K562 (cell line): Measurements from ENCODE around the gene TMC2. TPM values are rescaled to one million over a fixed set of nuclear protein-coding genes. Genes with fewer than 3 reads are reported as not detected.

ENCODE experiments used
- CTBP1 ChIP-seq: fragments of 450-650 bp; IDR thresholded peaks from 2 replicates; pipeline ENCODE4 v1.6.1; 2016; ENCODE audit warnings: borderline replicate concordance
- EHMT2 ChIP-seq: fragments of 450-650 bp; IDR thresholded peaks from 2 replicates; pipeline ENCODE4 v1.6.1; 2018; ENCODE audit warnings: antibody characterized with exemption
- LCOR ChIP-seq: sonication (generic); formaldehyde crosslinking; IDR thresholded peaks from 2 replicates; pipeline ENCODE4 v1.8.0; 2022; ENCODE audit warnings: mild to moderate bottlenecking, missing genetic modification reagents
- MCM5 ChIP-seq: fragments of 450-650 bp; IDR thresholded peaks from 2 replicates; pipeline ENCODE4 v1.6.1; 2016; ENCODE audit warnings: low read depth
- NCOR1 ChIP-seq: fragments of 450-650 bp; IDR thresholded peaks from 2 replicates; pipeline ENCODE4 v1.6.1; 2016; ENCODE audit warnings: mild to moderate bottlenecking, moderate library complexity
- POLR3A ChIP-seq: IDR thresholded peaks from 2 replicates; pipeline ENCODE4 v1.6.1; 2011; ENCODE audit warnings: borderline replicate concordance, mild to moderate bottlenecking, moderate library complexity; ENCODE audit not compliant: insufficient read length, insufficient read depth; ENCODE audit errors: extremely low read depth
- PYGO2 ChIP-seq: fragments of 450-650 bp; IDR thresholded peaks from 2 replicates; pipeline ENCODE4 v1.6.1; 2016; ENCODE audit warnings: mild to moderate bottlenecking, missing genetic modification characterization, moderate library complexity, missing compliant biosample characterization
- SIN3A ChIP-seq, 2 experiments: fragments of 150-350 bp in 1 of 2; IDR thresholded peaks; 2 replicates each; pipeline ENCODE4 v1.6.1; 2011 to 2016; ENCODE audit warnings: borderline replicate concordance in 2 of 2, low read depth in 2 of 2, low read length in 2 of 2, mild to moderate bottlenecking in 2 of 2, moderate library complexity in 2 of 2; ENCODE audit not compliant: control insufficient read depth in 1 of 2
- TBP ChIP-seq: optimal IDR thresholded peaks from 2 replicates; pipeline ENCODE3; 2011; ENCODE audit warnings: low read depth, low read length, improper control_type of control experiment
- TRIM28 ChIP-seq: fragments of 450-650 bp; IDR thresholded peaks from 2 replicates; pipeline ENCODE4 v1.6.1; 2017
- ZC3H4 ChIP-seq: sonication (generic); formaldehyde crosslinking; IDR thresholded peaks from 2 replicates; pipeline ENCODE4 v1.9.0; 2021; ENCODE audit warnings: missing genetic modification reagents, borderline replicate concordance
- ZNF174 ChIP-seq: fragments of 250-450 bp; sonication (Bioruptor Pico); IDR thresholded peaks from 2 replicates; pipeline ENCODE4 v1.4.0; 2020; ENCODE audit warnings: mild to moderate bottlenecking
- ZNF175 ChIP-seq: fragments of 200-800 bp; sonication (Bioruptor generic); IDR thresholded peaks from 2 replicates; pipeline ENCODE4 v1.6.1; 2016; ENCODE audit warnings: low read depth, mild to moderate bottlenecking, missing genetic modification characterization, missing compliant biosample characterization
- ZNF431 ChIP-seq: sonication (generic); formaldehyde crosslinking; IDR thresholded peaks from 2 replicates; pipeline ENCODE4 v1.8.0; 2022; ENCODE audit warnings: mild to moderate bottlenecking, missing genetic modification reagents
- polyA plus RNA-seq, 8 experiments: library from polyadenylated mRNA; depleted of rRNA in 4 of 8; stranded (reverse) in 5 of 8; unstranded in 3 of 8; fragments of >200 nt; fragmentation: Nextera tagmentation in 2 of 8; fragmentation: Illumina TruSeq in 1 of 8; extraction: Ambion mirVana in 2 of 8; extraction: Trizol in 1 of 8; gene quantifications; 2 replicates each; pipeline versions ENCODE4 v1.2.1 to v1.2.3, GENCODE V29; 2011 to 2014; ENCODE audit warnings: inconsistent platforms in 1 of 8, missing spikeins in 1 of 8
- total RNA-seq, 7 experiments: library from RNA; depleted of rRNA in 6 of 7; stranded (reverse); fragments of >200 nt in 6 of 7; fragmentation: Illumina TruSeq in 2 of 7; extraction: Trizol in 2 of 7; gene quantifications; 2 replicates each; pipeline versions ENCODE4 v1.2.1 to v1.2.3, GENCODE V29; 2011 to 2021; ENCODE audit warnings: low replicate concordance in 1 of 7
- TF ChIP-seq, protein P1 (sequence below): fragments of 450-650 bp; IDR thresholded peaks from 2 replicates; pipeline ENCODE4 v1.6.1; 2016; ENCODE audit warnings: low read depth, mild to moderate bottlenecking, moderate library complexity
- TF ChIP-seq, protein P2 (sequence below): IDR thresholded peaks from 3 replicates; pipeline ENCODE4 v1.6.1; 2011; ENCODE audit warnings: borderline replicate concordance, mild to moderate bottlenecking, moderate library complexity; ENCODE audit not compliant: insufficient read length; ENCODE audit errors: extremely low read depth
- TF ChIP-seq, protein P3 (sequence below): fragments of 450-650 bp; IDR thresholded peaks from 2 replicates; pipeline ENCODE4 v1.6.1; 2016; ENCODE audit warnings: borderline replicate concordance
- TF ChIP-seq, protein P4 (sequence below): fragments of 250-450 bp; sonication (Bioruptor Pico); IDR thresholded peaks from 2 replicates; pipeline ENCODE4 v1.8.0; 2021; ENCODE audit warnings: mild to moderate bottlenecking, moderate library complexity
- TF ChIP-seq, protein P5 (sequence below), 3 experiments: fragments of 200-800 bp in 1 of 3; sonication (Bioruptor generic) in 1 of 3; sonication (generic) in 1 of 3; formaldehyde crosslinking in 1 of 3; IDR thresholded peaks; 2 replicates each; pipeline versions ENCODE4 v1.6.1 to v1.8.0; 2016 to 2022; ENCODE audit warnings: mild to moderate bottlenecking in 2 of 3, missing compliant biosample characterization in 2 of 3, missing genetic modification characterization in 2 of 3, missing genetic modification reagents in 1 of 3

Gene TMC2
- total and polyA plus RNA-seq, 9 of the 15 experiments (the other 6 are each of a cell fraction or from before 2014, with no cell fraction given) = not detected

DNA sequence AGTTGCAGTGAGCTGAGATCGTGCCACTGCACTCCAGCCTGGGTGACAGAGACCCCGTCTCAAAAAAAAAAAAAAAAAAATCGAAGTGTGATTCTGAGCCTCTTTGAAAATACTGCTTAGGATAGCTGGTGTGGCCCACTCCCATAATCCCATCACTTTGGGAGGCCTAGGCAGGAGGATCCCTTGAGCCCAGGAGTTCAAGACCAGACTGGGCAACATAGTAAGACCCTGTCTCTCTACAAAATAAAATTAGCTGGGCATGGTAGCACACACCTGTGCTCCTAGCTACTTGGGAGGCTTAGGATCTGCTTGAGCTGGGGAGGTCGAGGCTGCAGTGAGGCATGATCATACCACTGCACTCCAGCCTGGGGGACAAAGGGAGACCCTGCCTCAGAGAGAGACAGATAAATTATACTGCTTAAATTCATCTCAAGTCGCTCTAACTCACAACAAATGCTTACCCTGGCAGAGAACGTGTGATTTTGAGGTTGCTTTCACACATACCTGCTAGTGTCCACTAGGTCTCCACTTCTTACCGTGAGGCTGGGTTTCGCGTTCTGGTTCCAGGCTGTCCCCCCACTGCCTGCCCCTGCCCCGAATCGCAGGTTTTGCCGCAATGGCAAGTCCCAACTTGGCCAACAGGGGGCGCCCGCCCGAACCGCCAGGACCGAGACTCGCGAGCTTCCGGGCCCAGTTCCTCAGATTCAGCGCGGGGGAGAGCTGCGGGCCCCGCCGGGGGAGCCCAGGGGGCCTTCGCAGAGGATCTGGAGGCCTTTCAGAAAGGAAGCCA lies 12.3 kb upstream of the TMC2 start (continued):
- TF ChIP-seq, protein P1, sequence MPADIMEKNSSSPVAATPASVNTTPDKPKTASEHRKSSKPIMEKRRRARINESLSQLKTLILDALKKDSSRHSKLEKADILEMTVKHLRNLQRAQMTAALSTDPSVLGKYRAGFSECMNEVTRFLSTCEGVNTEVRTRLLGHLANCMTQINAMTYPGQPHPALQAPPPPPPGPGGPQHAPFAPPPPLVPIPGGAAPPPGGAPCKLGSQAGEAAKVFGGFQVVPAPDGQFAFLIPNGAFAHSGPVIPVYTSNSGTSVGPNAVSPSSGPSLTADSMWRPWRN = no peak
- TF ChIP-seq ZC3H4 (CRISPR knock-in tag) (no peak), ZNF175 (CRISPR knock-in tag) (no peak), SIN3A (IDR thresholded peaks at IDR 0.05; ENCODE audit: borderline replicate concordance in 2 of 2, control insufficient read depth in 1 of 2, low read depth in 2 of 2, low read length in 2 of 2) (no peak), MCM5 (no peak), ZNF174 (CRISPR knock-in tag) (no peak), PYGO2 (no peak), POLR3A (no peak), TRIM28 (no peak), NCOR1 (peak; percentile 33; the same call in 1 of the 2 replicates), ZNF431 (CRISPR knock-in tag) (no peak), TBP (peak; percentile 92), EHMT2 (no peak), LCOR (0 out of 2 replicates have a peak, but pooled peaks have one; percentile 69), CTBP1 (0 out of 2 replicates have a peak, but pooled peaks have one; percentile 29)
- TF ChIP-seq, protein P2, sequence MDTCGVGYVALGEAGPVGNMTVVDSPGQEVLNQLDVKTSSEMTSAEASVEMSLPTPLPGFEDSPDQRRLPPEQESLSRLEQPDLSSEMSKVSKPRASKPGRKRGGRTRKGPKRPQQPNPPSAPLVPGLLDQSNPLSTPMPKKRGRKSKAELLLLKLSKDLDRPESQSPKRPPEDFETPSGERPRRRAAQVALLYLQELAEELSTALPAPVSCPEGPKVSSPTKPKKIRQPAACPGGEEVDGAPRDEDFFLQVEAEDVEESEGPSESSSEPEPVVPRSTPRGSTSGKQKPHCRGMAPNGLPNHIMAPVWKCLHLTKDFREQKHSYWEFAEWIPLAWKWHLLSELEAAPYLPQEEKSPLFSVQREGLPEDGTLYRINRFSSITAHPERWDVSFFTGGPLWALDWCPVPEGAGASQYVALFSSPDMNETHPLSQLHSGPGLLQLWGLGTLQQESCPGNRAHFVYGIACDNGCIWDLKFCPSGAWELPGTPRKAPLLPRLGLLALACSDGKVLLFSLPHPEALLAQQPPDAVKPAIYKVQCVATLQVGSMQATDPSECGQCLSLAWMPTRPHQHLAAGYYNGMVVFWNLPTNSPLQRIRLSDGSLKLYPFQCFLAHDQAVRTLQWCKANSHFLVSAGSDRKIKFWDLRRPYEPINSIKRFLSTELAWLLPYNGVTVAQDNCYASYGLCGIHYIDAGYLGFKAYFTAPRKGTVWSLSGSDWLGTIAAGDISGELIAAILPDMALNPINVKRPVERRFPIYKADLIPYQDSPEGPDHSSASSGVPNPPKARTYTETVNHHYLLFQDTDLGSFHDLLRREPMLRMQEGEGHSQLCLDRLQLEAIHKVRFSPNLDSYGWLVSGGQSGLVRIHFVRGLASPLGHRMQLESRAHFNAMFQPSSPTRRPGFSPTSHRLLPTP = no peak
- TF ChIP-seq, protein P3, sequence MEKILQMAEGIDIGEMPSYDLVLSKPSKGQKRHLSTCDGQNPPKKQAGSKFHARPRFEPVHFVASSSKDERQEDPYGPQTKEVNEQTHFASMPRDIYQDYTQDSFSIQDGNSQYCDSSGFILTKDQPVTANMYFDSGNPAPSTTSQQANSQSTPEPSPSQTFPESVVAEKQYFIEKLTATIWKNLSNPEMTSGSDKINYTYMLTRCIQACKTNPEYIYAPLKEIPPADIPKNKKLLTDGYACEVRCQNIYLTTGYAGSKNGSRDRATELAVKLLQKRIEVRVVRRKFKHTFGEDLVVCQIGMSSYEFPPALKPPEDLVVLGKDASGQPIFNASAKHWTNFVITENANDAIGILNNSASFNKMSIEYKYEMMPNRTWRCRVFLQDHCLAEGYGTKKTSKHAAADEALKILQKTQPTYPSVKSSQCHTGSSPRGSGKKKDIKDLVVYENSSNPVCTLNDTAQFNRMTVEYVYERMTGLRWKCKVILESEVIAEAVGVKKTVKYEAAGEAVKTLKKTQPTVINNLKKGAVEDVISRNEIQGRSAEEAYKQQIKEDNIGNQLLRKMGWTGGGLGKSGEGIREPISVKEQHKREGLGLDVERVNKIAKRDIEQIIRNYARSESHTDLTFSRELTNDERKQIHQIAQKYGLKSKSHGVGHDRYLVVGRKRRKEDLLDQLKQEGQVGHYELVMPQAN = no peak
- TF ChIP-seq, protein P4, sequence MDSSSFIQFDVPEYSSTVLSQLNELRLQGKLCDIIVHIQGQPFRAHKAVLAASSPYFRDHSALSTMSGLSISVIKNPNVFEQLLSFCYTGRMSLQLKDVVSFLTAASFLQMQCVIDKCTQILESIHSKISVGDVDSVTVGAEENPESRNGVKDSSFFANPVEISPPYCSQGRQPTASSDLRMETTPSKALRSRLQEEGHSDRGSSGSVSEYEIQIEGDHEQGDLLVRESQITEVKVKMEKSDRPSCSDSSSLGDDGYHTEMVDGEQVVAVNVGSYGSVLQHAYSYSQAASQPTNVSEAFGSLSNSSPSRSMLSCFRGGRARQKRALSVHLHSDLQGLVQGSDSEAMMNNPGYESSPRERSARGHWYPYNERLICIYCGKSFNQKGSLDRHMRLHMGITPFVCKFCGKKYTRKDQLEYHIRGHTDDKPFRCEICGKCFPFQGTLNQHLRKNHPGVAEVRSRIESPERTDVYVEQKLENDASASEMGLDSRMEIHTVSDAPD (CRISPR knock-in tag) = no peak
- TF ChIP-seq, protein P5, sequence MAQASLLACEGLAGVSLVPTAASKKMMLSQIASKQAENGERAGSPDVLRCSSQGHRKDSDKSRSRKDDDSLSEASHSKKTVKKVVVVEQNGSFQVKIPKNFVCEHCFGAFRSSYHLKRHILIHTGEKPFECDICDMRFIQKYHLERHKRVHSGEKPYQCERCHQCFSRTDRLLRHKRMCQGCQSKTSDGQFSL (CRISPR knock-in tag; IDR thresholded peaks at IDR 0.05) = no peak
- TF ChIP-seq, protein P5 (tag; IDR thresholded peaks at IDR 0.05) = peak in 1 of 2 experiments; percentile 49; a peak in 1 of 4 replicates
